SK-N-SH treated with all-trans-retinoic acid at 6 μM for 48 hours (cell line): Measurements from ENCODE around the gene FCER1G.

Experiments
- ATAC-seq: fragments of 200-7000 bp; cut with Tn5 transposase; 3 replicates; pipeline ENCODE4 v1.9.1; 2020; ENCODE audit warnings: mild to moderate bottlenecking, moderate library complexity
- ARNTL ChIP-seq: fragments of 450-650 bp; formaldehyde crosslinking; IDR thresholded peaks from 2 replicates; pipeline ENCODE4 v1.5.0; 2020; ENCODE audit warnings: low read depth, mild to moderate bottlenecking, moderate library complexity, borderline replicate concordance
- BACH2 ChIP-seq: fragments of 250-450 bp; sonication (Bioruptor Pico); IDR thresholded peaks from 2 replicates; pipeline ENCODE4 v1.9.0; 2021; ENCODE audit warnings: mild to moderate bottlenecking, borderline replicate concordance
- CREB5 ChIP-seq: fragments of 250-450 bp; sonication (Bioruptor Pico); IDR thresholded peaks from 2 replicates; pipeline ENCODE4 v1.5.1; 2020; ENCODE audit warnings: low read depth, mild to moderate bottlenecking, moderate library complexity
- CSDC2 ChIP-seq: fragments of 250-450 bp; sonication (Bioruptor Pico); IDR thresholded peaks from 2 replicates; pipeline ENCODE4 v1.5.0; 2020; ENCODE audit warnings: mild to moderate bottlenecking, moderate library complexity
- CSRNP3 ChIP-seq: fragments of 250-450 bp; sonication (Bioruptor Pico); IDR thresholded peaks from 2 replicates; pipeline ENCODE4 v1.5.1; 2021; ENCODE audit warnings: mild to moderate bottlenecking, moderate library complexity
- ESRRG ChIP-seq: fragments of 250-450 bp; sonication (Bioruptor Pico); IDR thresholded peaks from 2 replicates; pipeline ENCODE4 v1.6.1; 2021; ENCODE audit warnings: mild to moderate bottlenecking
- GLIS3 ChIP-seq: fragments of 250-450 bp; sonication (Bioruptor Pico); IDR thresholded peaks from 2 replicates; pipeline ENCODE4 v1.5.0; 2020; ENCODE audit warnings: mild to moderate bottlenecking, moderate library complexity
- ISL1 ChIP-seq: fragments of 250-450 bp; sonication (Bioruptor Pico); IDR thresholded peaks from 2 replicates; pipeline ENCODE4 v2.1.2; 2022; ENCODE audit warnings: mild to moderate bottlenecking, moderate library complexity
- PATZ1 ChIP-seq: fragments of 250-450 bp; sonication (Bioruptor Pico); IDR thresholded peaks from 2 replicates; pipeline ENCODE4 v1.8.0; 2020; ENCODE audit warnings: mild to moderate bottlenecking, moderate library complexity, borderline replicate concordance
- POU6F1 ChIP-seq: fragments of 250-450 bp; sonication (Bioruptor Pico); IDR thresholded peaks from 2 replicates; pipeline ENCODE4 v1.8.0; 2021; ENCODE audit warnings: low read depth, mild to moderate bottlenecking, moderate library complexity, borderline replicate concordance
- PPARA ChIP-seq: fragments of 250-450 bp; sonication (Bioruptor Pico); IDR thresholded peaks from 2 replicates; pipeline ENCODE4 v1.5.0; 2020; ENCODE audit warnings: mild to moderate bottlenecking, borderline replicate concordance
- RARB ChIP-seq: fragments of 250-450 bp; sonication (Bioruptor Pico); IDR thresholded peaks from 2 replicates; pipeline ENCODE4 v1.8.0; 2021; ENCODE audit warnings: mild to moderate bottlenecking, moderate library complexity
- SNAI2 ChIP-seq: fragments of 250-450 bp; sonication (Bioruptor Pico); IDR thresholded peaks from 2 replicates; pipeline ENCODE4 v1.5.0; 2020; ENCODE audit warnings: mild to moderate bottlenecking, moderate library complexity
- TCF4 ChIP-seq: fragments of 250-450 bp; sonication (Bioruptor Pico); IDR thresholded peaks from 2 replicates; pipeline ENCODE4 v1.8.0; 2021; ENCODE audit warnings: mild to moderate bottlenecking, moderate library complexity, borderline replicate concordance
- TOX ChIP-seq: fragments of 250-450 bp; sonication (Bioruptor Pico); IDR thresholded peaks from 2 replicates; pipeline ENCODE4 v1.8.0; 2021; ENCODE audit warnings: mild to moderate bottlenecking, moderate library complexity, borderline replicate concordance
- TSHZ2 ChIP-seq: fragments of 250-450 bp; sonication (Bioruptor Pico); IDR thresholded peaks from 2 replicates; pipeline ENCODE4 v1.5.0; 2020; ENCODE audit warnings: mild to moderate bottlenecking, moderate library complexity
- ZC3H10 ChIP-seq: fragments of 250-450 bp; sonication (Bioruptor Pico); IDR thresholded peaks from 2 replicates; pipeline ENCODE4 v1.5.1; 2021; ENCODE audit warnings: mild to moderate bottlenecking, moderate library complexity
- ZFP3 ChIP-seq: fragments of 250-450 bp; sonication (Bioruptor Pico); IDR thresholded peaks from 2 replicates; pipeline ENCODE4 v1.5.0; 2020; ENCODE audit warnings: mild to moderate bottlenecking, moderate library complexity
- ZFP30 ChIP-seq: fragments of 450-650 bp; formaldehyde crosslinking; IDR thresholded peaks from 2 replicates; pipeline ENCODE4 v1.5.0; 2022; ENCODE audit warnings: mild to moderate bottlenecking, moderate library complexity
- ZNF565 ChIP-seq: fragments of 450-650 bp; formaldehyde crosslinking; conservative IDR thresholded peaks from 2 replicates; pipeline ENCODE4 v1.5.0; 2020; ENCODE audit warnings: low read depth, mild to moderate bottlenecking, moderate library complexity
- ZNF70 ChIP-seq: fragments of 450-650 bp; formaldehyde crosslinking; IDR thresholded peaks from 2 replicates; pipeline ENCODE4 v1.5.0; 2020; ENCODE audit warnings: mild to moderate bottlenecking, moderate library complexity
- ZNF8 ChIP-seq: fragments of 450-650 bp; formaldehyde crosslinking; IDR thresholded peaks from 2 replicates; pipeline ENCODE4 v1.5.0; 2020; ENCODE audit warnings: mild to moderate bottlenecking, moderate library complexity

FCER1G gene

GRCh38 chr1:161177936-161178244 lies 37.2 kb upstream of the FCER1G start:
- TF ChIP-seq PATZ1 (CRISPR knock-in tag): no peak
- no peak for TF ChIP-seq TCF4 (CRISPR knock-in tag)
- TF ChIP-seq ESRRG: no peak
- TF ChIP-seq GLIS3: no peak
- no peak for TF ChIP-seq SNAI2
- TF ChIP-seq ZNF70: no peak
- no peak for TF ChIP-seq ZFP30 (CRISPR knock-in tag)
- no peak for TF ChIP-seq BACH2
- TF ChIP-seq ARNTL (CRISPR knock-in tag): no peak
- no peak for TF ChIP-seq ZNF8
- TF ChIP-seq CSRNP3 (CRISPR knock-in tag): no peak
- TF ChIP-seq RARB: no peak
- TF ChIP-seq CSDC2 (CRISPR knock-in tag): no peak
- no peak for TF ChIP-seq ISL1 (CRISPR knock-in tag)
- no peak for TF ChIP-seq POU6F1 (CRISPR knock-in tag)
- ATAC-seq: no peak

GRCh38 chr1:161179698-161180097 lies 35.4 kb upstream of the FCER1G start:
- TF ChIP-seq ISL1 (CRISPR knock-in tag): no peak
- no peak for TF ChIP-seq ESRRG
- TF ChIP-seq ZC3H10 (CRISPR knock-in tag): no peak
- TF ChIP-seq ZNF70: no peak
- no peak for TF ChIP-seq PPARA
- no peak for TF ChIP-seq ZNF8
- no peak for TF ChIP-seq POU6F1 (CRISPR knock-in tag)
- no peak for TF ChIP-seq ZFP3
- no peak for TF ChIP-seq GLIS3
- TF ChIP-seq TOX: no peak
- no peak for TF ChIP-seq SNAI2
- no peak for TF ChIP-seq CREB5 (CRISPR knock-in tag)
- TF ChIP-seq CSRNP3 (CRISPR knock-in tag): no peak
- TF ChIP-seq ZFP30 (CRISPR knock-in tag): no peak
- no peak for TF ChIP-seq ZNF565 (CRISPR knock-in tag)
- no peak for TF ChIP-seq PATZ1 (CRISPR knock-in tag)
- no peak for TF ChIP-seq CSDC2 (CRISPR knock-in tag)
- TF ChIP-seq TSHZ2 (CRISPR knock-in tag): no peak
- ATAC-seq: no peak
